GM23338 (cell line): ENCODE data around the gene NAGA. TPM values are rescaled to one million over a fixed set of nuclear protein-coding genes. Genes with fewer than 3 reads are reported as not detected.

Experiments used
- ATAC-seq: fragments of 200-7000 bp; cut with Tn5 transposase; 3 replicates; pipeline ENCODE4 v1.9.1; 2020
- DNase-seq: peaks from one replicate; pipeline ENCODE4 v3.0.0-alpha.2; 2015; ENCODE audit warnings: low spot score
- H2AFZ ChIP-seq: fragments of 200-600 bp; sonication (generic); 2 replicates; pipeline ENCODE4 v1.8.0; 2016; ENCODE audit warnings: antibody characterized with exemption, mild to moderate bottlenecking, moderate library complexity
- H3F3A ChIP-seq: fragments of 200-600 bp; sonication (generic); replicated peaks from 2 replicates; pipeline ENCODE4 v1.8.0; 2017; ENCODE audit warnings: antibody characterized with exemption, mixed run types, low read depth
- H3K27ac ChIP-seq: fragments of 200-600 bp; sonication (generic); 2 replicates; pipeline ENCODE4 v1.6.1; 2016; ENCODE audit warnings: low read depth
- H3K27me3 ChIP-seq: fragments of 200-600 bp; sonication (generic); 2 replicates; pipeline ENCODE4 v1.8.0; 2016; ENCODE audit warnings: mild to moderate bottlenecking, mixed run types, moderate library complexity; ENCODE audit not compliant: insufficient read depth
- H3K36me3 ChIP-seq: fragments of 200-600 bp; sonication (generic); 2 replicates; pipeline ENCODE4 v1.8.0; 2016; ENCODE audit warnings: mild to moderate bottlenecking; ENCODE audit not compliant: insufficient read depth
- H3K4me1 ChIP-seq: fragments of 200-600 bp; sonication (generic); 2 replicates; pipeline ENCODE4 v1.8.0; 2016; ENCODE audit warnings: mild to moderate bottlenecking, moderate library complexity; ENCODE audit not compliant: insufficient read depth
- H3K4me2 ChIP-seq: fragments of 200-600 bp; sonication (generic); 2 replicates; pipeline ENCODE4 v1.7.1; 2017; ENCODE audit warnings: mixed run types
- H3K4me3 ChIP-seq: fragments of 200-600 bp; sonication (generic); 2 replicates; pipeline ENCODE4 v1.6.1; 2016; ENCODE audit warnings: mixed run types
- H3K79me2 ChIP-seq: fragments of 200-600 bp; sonication (generic); replicated peaks from 2 replicates; pipeline ENCODE4 v1.8.0; 2017; ENCODE audit warnings: mild to moderate bottlenecking; ENCODE audit not compliant: insufficient read depth
- H3K9me2 ChIP-seq: fragments of 200-600 bp; sonication (generic); 2 replicates; pipeline ENCODE4 v1.8.0; 2017; ENCODE audit not compliant: insufficient read depth
- H4K20me1 ChIP-seq: fragments of 200-600 bp; sonication (generic); replicated peaks from 2 replicates; pipeline ENCODE4 v1.8.0; 2017; ENCODE audit warnings: mild to moderate bottlenecking; ENCODE audit not compliant: insufficient read depth
- H3K27ac Mint-ChIP-seq: 2 replicates; pipeline ENCODE4 v1.8.0; 2020; ENCODE audit warnings: inconsistent platforms, mild to moderate bottlenecking, moderate library complexity, mixed read lengths
- H3K27me3 Mint-ChIP-seq: 3 replicates; pipeline ENCODE4 v1.8.0; 2022; ENCODE audit warnings: low read depth, mild to moderate bottlenecking, moderate library complexity, mixed read lengths, inconsistent platforms; ENCODE audit not compliant: insufficient read depth, poor library complexity
- H3K36me3 Mint-ChIP-seq: 3 replicates; pipeline ENCODE4 v1.8.0; 2021; ENCODE audit warnings: low read depth, mild to moderate bottlenecking, inconsistent platforms, moderate library complexity, mixed read lengths
- H3K4me1 Mint-ChIP-seq: 3 replicates; pipeline ENCODE4 v1.8.0; 2020; ENCODE audit warnings: mild to moderate bottlenecking, inconsistent platforms, mixed read lengths
- H3K4me3 Mint-ChIP-seq: 3 replicates; pipeline ENCODE4 v1.8.0; 2021; ENCODE audit warnings: moderate library complexity, mild to moderate bottlenecking, inconsistent platforms, mixed read lengths
- H3K9me3 Mint-ChIP-seq: 3 replicates; pipeline ENCODE4 v1.8.0; 2020; ENCODE audit warnings: moderate library complexity, mild to moderate bottlenecking, inconsistent platforms, mixed read lengths
- CREB1 ChIP-seq: fragments of 250-450 bp; sonication (Bioruptor Pico); IDR thresholded peaks from 2 replicates; pipeline ENCODE4 v1.5.0; 2020; ENCODE audit warnings: low read depth, mild to moderate bottlenecking, moderate library complexity
- EZH2phosphoT487 ChIP-seq: fragments of 200-600 bp; sonication (generic); IDR thresholded peaks from one replicate; pipeline ENCODE4 v1.8.1; 2018; ENCODE audit warnings: antibody characterized with exemption; ENCODE audit not compliant: unreplicated experiment
- JUNB ChIP-seq: IDR thresholded peaks from one replicate; pipeline ENCODE4 v1.6.1; 2016; ENCODE audit warnings: antibody characterized with exemption; ENCODE audit not compliant: unreplicated experiment
- NANOG ChIP-seq: IDR thresholded peaks from 2 replicates; pipeline ENCODE4 v1.6.1; 2016; ENCODE audit warnings: antibody characterized with exemption, borderline replicate concordance
- POLR2AphosphoS5 ChIP-seq: IDR thresholded peaks from 2 replicates; pipeline ENCODE4 v1.6.1; 2016; ENCODE audit warnings: antibody characterized with exemption, low read depth
- STAT1 ChIP-seq: IDR thresholded peaks from one replicate; pipeline ENCODE4 v1.6.1; 2016; ENCODE audit warnings: antibody characterized with exemption; ENCODE audit not compliant: unreplicated experiment
- ZNF114 ChIP-seq: fragments of 250-450 bp; sonication (Bioruptor Pico); IDR thresholded peaks from 2 replicates; pipeline ENCODE4 v1.5.0; 2020; ENCODE audit warnings: mild to moderate bottlenecking, moderate library complexity
- ZNF331 ChIP-seq: fragments of 250-450 bp; sonication (Bioruptor Pico); IDR thresholded peaks from 2 replicates; pipeline ENCODE4 v1.5.0; 2020; ENCODE audit warnings: low read depth, mild to moderate bottlenecking, moderate library complexity
- polyA plus RNA-seq: library from polyadenylated mRNA; unstranded; fragments of >200 nt; fragmentation: Nextera tagmentation; extraction: Ambion mirVana; gene quantifications from 2 replicates; pipeline ENCODE4 v1.2.1, GENCODE V29; 2016
- total RNA-seq: library from RNA; depleted of rRNA; stranded (reverse); fragments of >200 nt; shearing (Covaris generic); gene quantifications from 2 replicates; pipeline ENCODE4 v1.2.3, GENCODE V29; 2014
- TF ChIP-seq, protein P1 (sequence below): IDR thresholded peaks from 2 replicates; pipeline ENCODE4 v1.6.1; 2016; ENCODE audit warnings: antibody characterized with exemption
- TF ChIP-seq, protein P2 (sequence below): fragments of 250-450 bp; sonication (Bioruptor Pico); IDR thresholded peaks from 2 replicates; pipeline ENCODE4 v1.5.0; 2020; ENCODE audit warnings: mild to moderate bottlenecking, moderate library complexity
- TF ChIP-seq, protein P3 (sequence below): IDR thresholded peaks from one replicate; pipeline ENCODE4 v1.6.1; 2018; ENCODE audit warnings: antibody characterized with exemption; ENCODE audit not compliant: unreplicated experiment
- TF ChIP-seq, protein P4 (sequence below), 2 experiments: fragments of 200-600 bp in 1 of 2; sonication (generic) in 1 of 2; conservative IDR thresholded peaks; 2 replicates each; pipeline versions ENCODE4 v1.5.1 to v1.6.1; 2016 to 2017; ENCODE audit warnings: antibody characterized with exemption in 2 of 2, low read depth in 2 of 2, mild to moderate bottlenecking in 2 of 2, moderate library complexity in 1 of 2

The NAGA gene
- total and polyA plus RNA-seq, 2 experiments from 2014 or later = 6.3 to 21.4 TPM

DNA sequence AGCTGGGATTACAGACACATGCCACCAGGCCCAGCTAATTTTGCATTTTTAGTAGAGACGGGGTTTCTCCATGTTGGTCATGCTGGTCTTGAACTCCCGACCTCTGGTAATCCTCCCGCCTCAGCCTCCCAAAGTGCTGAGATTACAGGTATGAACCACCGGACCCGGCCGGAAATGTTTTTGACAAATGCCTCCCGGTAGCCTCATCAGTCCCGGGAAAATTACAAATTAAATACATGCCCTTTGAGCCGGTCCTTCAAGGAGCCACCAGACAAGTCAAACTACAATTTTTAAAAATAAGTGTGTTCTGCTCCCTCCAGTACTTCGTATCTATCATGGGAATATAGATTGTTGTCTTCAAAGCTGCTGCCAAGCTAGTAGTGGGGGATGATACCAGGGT lies 54.5 kb downstream of the NAGA start:
- Mint-ChIP-seq H3K4me3 (no peak overlapping the region), H3K9me3 (peaks cover 3% of the 10 kb centered on the region; the same call in 2 of the 3 replicates), H3K36me3 (no peaks in the 10 kb centered on the region), H3K27ac (no peak overlapping the region), H3K27me3 (peaks cover 7% of the 10 kb centered on the region), H3K4me1 (no peaks in the 10 kb centered on the region; the same call in 2 of the 3 replicates)
- ATAC-seq (no peak), DNase-seq (no peak)
- no peaks in the 10 kb centered on the region for H3K9me2 ChIP-seq
- H3K79me2 ChIP-seq = no peaks in the 10 kb centered on the region
- H3K4me2 ChIP-seq = no peak overlapping the region
- H3F3A ChIP-seq = no peaks in the 10 kb centered on the region
- no peak overlapping the region for H3K27ac ChIP-seq
- no peak overlapping the region for H3K4me3 ChIP-seq
- H4K20me1 ChIP-seq = no peaks in the 10 kb centered on the region
- H2AFZ ChIP-seq = no peak overlapping the region
- H3K27me3 ChIP-seq = no peaks in the 10 kb centered on the region
- H3K36me3 ChIP-seq = no peaks in the 10 kb centered on the region
- TF ChIP-seq, protein P1, sequence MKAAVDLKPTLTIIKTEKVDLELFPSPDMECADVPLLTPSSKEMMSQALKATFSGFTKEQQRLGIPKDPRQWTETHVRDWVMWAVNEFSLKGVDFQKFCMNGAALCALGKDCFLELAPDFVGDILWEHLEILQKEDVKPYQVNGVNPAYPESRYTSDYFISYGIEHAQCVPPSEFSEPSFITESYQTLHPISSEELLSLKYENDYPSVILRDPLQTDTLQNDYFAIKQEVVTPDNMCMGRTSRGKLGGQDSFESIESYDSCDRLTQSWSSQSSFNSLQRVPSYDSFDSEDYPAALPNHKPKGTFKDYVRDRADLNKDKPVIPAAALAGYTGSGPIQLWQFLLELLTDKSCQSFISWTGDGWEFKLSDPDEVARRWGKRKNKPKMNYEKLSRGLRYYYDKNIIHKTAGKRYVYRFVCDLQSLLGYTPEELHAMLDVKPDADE = no peak
- TF ChIP-seq ZNF331 (CRISPR knock-in tag) (no peak), STAT1 (no peak), NANOG (no peak), ZNF114 (CRISPR knock-in tag) (no peak), JUNB (no peak), CREB1 (no peak), EZH2phosphoT487 (no peak), POLR2AphosphoS5 (no peak)
- TF ChIP-seq, protein P2, sequence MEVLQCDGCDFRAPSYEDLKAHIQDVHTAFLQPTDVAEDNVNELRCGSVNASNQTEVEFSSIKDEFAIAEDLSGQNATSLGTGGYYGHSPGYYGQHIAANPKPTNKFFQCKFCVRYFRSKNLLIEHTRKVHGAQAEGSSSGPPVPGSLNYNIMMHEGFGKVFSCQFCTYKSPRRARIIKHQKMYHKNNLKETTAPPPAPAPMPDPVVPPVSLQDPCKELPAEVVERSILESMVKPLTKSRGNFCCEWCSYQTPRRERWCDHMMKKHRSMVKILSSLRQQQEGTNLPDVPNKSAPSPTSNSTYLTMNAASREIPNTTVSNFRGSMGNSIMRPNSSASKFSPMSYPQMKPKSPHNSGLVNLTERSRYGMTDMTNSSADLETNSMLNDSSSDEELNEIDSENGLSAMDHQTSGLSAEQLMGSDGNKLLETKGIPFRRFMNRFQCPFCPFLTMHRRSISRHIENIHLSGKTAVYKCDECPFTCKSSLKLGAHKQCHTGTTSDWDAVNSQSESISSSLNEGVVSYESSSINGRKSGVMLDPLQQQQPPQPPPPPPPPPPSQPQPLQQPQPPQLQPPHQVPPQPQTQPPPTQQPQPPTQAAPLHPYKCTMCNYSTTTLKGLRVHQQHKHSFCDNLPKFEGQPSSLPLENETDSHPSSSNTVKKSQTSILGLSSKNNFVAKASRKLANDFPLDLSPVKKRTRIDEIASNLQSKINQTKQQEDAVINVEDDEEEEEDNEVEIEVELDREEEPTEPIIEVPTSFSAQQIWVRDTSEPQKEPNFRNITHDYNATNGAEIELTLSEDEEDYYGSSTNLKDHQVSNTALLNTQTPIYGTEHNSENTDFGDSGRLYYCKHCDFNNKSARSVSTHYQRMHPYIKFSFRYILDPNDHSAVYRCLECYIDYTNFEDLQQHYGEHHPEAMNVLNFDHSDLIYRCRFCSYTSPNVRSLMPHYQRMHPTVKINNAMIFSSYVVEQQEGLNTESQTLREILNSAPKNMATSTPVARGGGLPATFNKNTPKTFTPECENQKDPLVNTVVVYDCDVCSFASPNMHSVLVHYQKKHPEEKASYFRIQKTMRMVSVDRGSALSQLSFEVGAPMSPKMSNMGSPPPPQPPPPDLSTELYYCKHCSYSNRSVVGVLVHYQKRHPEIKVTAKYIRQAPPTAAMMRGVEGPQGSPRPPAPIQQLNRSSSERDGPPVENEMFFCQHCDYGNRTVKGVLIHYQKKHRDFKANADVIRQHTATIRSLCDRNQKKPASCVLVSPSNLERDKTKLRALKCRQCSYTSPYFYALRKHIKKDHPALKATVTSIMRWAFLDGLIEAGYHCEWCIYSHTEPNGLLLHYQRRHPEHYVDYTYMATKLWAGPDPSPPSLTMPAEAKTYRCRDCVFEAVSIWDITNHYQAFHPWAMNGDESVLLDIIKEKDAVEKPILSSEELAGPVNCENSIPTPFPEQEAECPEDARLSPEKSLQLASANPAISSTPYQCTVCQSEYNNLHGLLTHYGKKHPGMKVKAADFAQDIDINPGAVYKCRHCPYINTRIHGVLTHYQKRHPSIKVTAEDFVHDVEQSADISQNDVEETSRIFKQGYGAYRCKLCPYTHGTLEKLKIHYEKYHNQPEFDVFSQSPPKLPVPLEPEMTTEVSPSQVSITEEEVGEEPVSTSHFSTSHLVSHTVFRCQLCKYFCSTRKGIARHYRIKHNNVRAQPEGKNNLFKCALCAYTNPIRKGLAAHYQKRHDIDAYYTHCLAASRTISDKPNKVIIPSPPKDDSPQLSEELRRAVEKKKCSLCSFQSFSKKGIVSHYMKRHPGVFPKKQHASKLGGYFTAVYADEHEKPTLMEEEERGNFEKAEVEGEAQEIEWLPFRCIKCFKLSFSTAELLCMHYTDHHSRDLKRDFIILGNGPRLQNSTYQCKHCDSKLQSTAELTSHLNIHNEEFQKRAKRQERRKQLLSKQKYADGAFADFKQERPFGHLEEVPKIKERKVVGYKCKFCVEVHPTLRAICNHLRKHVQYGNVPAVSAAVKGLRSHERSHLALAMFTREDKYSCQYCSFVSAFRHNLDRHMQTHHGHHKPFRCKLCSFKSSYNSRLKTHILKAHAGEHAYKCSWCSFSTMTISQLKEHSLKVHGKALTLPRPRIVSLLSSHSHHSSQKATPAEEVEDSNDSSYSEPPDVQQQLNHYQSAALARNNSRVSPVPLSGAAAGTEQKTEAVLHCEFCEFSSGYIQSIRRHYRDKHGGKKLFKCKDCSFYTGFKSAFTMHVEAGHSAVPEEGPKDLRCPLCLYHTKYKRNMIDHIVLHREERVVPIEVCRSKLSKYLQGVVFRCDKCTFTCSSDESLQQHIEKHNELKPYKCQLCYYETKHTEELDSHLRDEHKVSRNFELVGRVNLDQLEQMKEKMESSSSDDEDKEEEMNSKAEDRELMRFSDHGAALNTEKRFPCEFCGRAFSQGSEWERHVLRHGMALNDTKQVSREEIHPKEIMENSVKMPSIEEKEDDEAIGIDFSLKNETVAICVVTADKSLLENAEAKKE (CRISPR knock-in tag) = no peak
- TF ChIP-seq, protein P3, sequence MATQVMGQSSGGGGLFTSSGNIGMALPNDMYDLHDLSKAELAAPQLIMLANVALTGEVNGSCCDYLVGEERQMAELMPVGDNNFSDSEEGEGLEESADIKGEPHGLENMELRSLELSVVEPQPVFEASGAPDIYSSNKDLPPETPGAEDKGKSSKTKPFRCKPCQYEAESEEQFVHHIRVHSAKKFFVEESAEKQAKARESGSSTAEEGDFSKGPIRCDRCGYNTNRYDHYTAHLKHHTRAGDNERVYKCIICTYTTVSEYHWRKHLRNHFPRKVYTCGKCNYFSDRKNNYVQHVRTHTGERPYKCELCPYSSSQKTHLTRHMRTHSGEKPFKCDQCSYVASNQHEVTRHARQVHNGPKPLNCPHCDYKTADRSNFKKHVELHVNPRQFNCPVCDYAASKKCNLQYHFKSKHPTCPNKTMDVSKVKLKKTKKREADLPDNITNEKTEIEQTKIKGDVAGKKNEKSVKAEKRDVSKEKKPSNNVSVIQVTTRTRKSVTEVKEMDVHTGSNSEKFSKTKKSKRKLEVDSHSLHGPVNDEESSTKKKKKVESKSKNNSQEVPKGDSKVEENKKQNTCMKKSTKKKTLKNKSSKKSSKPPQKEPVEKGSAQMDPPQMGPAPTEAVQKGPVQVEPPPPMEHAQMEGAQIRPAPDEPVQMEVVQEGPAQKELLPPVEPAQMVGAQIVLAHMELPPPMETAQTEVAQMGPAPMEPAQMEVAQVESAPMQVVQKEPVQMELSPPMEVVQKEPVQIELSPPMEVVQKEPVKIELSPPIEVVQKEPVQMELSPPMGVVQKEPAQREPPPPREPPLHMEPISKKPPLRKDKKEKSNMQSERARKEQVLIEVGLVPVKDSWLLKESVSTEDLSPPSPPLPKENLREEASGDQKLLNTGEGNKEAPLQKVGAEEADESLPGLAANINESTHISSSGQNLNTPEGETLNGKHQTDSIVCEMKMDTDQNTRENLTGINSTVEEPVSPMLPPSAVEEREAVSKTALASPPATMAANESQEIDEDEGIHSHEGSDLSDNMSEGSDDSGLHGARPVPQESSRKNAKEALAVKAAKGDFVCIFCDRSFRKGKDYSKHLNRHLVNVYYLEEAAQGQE = no peak
- TF ChIP-seq, protein P4, sequence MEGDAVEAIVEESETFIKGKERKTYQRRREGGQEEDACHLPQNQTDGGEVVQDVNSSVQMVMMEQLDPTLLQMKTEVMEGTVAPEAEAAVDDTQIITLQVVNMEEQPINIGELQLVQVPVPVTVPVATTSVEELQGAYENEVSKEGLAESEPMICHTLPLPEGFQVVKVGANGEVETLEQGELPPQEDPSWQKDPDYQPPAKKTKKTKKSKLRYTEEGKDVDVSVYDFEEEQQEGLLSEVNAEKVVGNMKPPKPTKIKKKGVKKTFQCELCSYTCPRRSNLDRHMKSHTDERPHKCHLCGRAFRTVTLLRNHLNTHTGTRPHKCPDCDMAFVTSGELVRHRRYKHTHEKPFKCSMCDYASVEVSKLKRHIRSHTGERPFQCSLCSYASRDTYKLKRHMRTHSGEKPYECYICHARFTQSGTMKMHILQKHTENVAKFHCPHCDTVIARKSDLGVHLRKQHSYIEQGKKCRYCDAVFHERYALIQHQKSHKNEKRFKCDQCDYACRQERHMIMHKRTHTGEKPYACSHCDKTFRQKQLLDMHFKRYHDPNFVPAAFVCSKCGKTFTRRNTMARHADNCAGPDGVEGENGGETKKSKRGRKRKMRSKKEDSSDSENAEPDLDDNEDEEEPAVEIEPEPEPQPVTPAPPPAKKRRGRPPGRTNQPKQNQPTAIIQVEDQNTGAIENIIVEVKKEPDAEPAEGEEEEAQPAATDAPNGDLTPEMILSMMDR (conservative IDR thresholded peaks at IDR 0.05; ENCODE audit: low read depth in 2 of 2) = no peak
- no peaks in the 10 kb centered on the region for H3K4me1 ChIP-seq
